DND-41 (cell line): ENCODE results near the gene DPEP2NB.

Experiments
- EZH2 ChIP-seq: IDR thresholded peaks from 3 replicates; pipeline ENCODE4 v1.6.1; 2012; ENCODE audit warnings: borderline replicate concordance, low read depth, mild to moderate bottlenecking, moderate library complexity, low read length, inconsistent platforms; ENCODE audit not compliant: severe bottlenecking
- TF ChIP-seq, protein P1 (sequence below): IDR thresholded peaks from 2 replicates; pipeline ENCODE4 v1.5.1; 2012; ENCODE audit warnings: borderline replicate concordance, low read length, moderate library complexity, mild to moderate bottlenecking; ENCODE audit not compliant: poor library complexity, severe bottlenecking; ENCODE audit errors: extremely low read depth

GRCh38 chr16:67990018-67990386 is 25.7 kb downstream of the DPEP2NB start:
- TF ChIP-seq, protein P1, sequence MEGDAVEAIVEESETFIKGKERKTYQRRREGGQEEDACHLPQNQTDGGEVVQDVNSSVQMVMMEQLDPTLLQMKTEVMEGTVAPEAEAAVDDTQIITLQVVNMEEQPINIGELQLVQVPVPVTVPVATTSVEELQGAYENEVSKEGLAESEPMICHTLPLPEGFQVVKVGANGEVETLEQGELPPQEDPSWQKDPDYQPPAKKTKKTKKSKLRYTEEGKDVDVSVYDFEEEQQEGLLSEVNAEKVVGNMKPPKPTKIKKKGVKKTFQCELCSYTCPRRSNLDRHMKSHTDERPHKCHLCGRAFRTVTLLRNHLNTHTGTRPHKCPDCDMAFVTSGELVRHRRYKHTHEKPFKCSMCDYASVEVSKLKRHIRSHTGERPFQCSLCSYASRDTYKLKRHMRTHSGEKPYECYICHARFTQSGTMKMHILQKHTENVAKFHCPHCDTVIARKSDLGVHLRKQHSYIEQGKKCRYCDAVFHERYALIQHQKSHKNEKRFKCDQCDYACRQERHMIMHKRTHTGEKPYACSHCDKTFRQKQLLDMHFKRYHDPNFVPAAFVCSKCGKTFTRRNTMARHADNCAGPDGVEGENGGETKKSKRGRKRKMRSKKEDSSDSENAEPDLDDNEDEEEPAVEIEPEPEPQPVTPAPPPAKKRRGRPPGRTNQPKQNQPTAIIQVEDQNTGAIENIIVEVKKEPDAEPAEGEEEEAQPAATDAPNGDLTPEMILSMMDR, result no peak
- TF ChIP-seq EZH2, result no peak
